HuH-7 (cell line): ENCODE measurements around the gene HCAR2.
"Not testable (repeated sequence)": the region's sequence is repeated elsewhere in the genome, so short reads cannot be mapped to it uniquely, and the experiment has no call there.

ENCODE experiments used
- DNase-seq: peaks from one replicate; pipeline ENCODE4 v3.0.0; 2011; ENCODE audit warnings: low spot score

Gene HCAR2

DNA sequence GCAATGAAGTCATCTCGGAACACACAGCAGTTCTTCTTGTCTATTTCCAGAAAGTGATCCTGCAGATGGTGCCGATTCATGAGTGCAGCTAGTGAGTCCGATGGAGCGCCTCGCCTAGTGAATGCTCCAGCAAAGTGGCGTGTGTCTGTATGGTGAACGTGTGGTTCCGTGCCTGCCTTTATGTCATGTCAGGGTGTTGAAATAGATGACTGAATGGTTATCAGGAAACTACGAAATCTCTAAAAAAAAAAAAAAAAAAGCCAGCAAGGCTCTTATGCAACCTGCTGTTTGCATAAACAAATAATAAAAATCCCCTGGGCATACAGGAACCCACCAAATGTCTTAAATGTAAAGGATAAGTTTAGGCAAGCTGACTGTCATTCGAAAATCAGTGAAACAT lies 13.5 kb upstream of the HCAR2 start, which contains the start of gene HCAR3:
Gene HCAR3 (minus strand): TSS at position 154 of the 400 bp plus-strand sequence. CDS start 74 bp downstream, at position 80.
- DNase-seq, result peak; percentile 11

DNA sequence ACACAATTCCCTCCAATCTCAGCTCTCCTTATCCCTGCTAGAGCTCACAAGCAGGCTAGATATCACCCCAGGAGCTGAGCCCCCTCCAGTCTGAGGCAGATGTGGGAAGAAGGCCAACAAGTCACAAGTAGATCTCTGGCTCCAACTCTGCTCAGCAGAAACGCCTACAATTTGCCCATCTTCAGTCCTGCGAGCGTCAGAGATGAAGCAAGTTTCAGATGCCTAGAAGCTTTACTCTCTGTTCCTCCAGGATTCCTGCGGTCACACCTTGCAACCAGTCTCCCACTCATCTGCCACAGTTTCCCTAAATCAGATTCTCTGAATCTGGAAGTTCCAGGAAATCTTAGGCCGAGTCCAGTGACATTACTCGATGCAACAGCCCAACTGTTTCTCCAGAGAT lies 12.1 kb upstream of the HCAR2 start:
- not testable (repeated sequence) for DNase-seq

DNA sequence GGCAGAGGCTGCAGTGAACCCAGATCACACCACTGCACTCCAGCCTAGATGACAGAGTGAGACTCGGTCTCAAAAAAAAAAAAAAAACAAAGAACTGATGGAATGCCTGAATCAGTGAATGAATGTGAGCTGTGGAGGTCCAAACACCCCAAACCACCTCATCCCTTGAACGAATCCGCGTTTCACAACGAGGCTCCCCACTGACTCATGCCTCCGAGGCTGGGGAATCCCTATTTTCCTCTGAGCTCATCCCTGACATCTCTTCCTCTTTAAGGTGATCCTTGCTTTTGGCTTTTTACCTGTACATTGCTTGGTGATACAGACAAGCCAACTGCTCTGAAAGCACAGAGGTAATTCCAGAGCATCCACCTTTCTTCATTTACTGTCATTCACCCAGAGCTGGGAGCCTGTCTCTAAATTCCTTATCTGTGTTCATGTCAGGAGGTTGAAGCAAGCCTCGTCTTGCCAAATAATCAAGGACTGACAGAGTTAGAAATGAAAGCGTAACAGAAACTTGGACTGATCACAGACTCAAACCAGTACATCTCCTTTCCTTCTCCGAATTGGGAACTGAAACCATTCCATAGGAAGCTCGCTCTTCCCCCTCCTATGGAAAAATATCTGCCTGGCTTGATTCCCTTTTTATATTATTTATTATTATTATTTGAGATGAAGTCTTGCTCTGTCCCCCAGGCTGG lies 10.5 kb upstream of the HCAR2 start:
- not testable (repeated sequence) for DNase-seq

DNA sequence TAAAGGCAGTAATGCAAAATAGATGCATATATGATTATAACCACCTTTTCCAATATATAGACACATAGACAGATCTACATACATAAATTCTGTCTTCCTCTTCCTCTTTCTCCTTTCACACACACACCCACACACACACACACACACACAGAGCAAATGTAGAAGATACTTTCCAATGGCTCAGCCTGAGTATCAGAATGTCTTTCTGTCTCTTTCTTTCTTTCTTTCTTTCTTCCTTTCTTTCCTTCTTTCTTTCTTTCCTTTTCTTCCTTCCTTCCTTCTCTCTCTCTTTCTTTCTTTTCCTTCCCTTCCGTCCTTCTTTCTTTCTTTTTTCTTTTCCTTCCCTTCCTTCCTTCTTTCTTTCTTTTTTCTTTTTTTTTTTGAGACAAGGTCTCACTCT lies 8.1 kb upstream of the HCAR2 start:
- DNase-seq, result not testable (repeated sequence)

DNA sequence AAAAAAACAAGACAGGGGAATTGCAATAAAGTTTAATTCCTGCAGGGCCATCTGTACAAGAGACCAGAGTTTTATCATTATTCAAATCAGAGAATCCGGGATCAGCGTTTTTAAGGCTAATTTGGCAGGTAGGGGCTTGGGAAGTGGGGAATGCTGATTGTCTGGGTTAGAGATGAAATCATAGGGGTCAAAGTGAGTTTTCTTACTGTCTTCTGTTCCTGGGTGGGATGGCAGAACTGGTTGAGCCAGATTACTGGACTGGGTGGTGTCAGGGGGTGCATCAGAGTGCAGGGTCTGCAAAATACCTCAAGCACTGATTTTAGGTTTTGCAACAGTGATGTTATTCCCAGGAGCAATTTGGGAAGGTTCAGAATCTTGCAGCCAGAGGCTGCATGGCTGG lies 7.2 kb upstream of the HCAR2 start:
- DNase-seq, result not testable (repeated sequence)

DNA sequence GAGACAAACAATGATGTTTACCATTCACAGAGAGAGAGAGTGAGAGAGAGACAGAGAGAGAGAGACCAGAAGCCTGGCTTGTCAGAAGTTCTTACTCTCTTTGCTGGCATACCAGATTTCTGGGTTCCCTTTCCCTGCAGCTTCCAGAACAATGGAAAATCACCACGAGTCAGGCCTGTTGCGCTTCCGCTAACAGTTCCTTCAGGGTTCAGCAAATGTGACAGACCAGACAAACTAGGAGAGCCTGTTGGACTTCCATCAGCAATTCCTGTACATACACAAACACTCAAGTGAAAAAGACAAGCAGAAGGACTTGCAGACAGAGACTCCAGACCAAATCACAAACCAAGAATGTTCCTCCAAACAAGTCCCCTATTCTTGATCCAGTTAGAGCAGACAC lies 6.1 kb upstream of the HCAR2 start:
- DNase-seq, result not testable (repeated sequence)

DNA sequence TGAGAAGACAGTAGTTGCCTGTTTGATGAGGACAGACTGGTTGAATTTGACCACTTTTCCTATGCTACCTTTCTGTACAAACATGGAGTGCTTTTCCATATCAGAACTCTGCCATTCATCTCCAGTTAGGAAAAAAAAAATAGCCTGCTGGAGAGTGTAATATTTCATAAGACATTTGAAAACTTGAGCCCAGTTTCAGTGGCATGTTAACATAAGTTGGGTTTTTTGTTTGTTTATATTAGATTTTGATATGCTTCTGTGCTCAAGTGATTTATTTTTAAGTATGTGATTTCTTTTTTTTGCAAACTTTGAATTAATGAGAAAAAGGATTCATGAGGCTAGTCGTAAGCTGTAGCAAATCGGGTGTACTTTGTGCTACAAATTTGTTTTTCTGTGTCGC lies 684 bp upstream of the HCAR2 start:
- not testable (repeated sequence) for DNase-seq

DNA sequence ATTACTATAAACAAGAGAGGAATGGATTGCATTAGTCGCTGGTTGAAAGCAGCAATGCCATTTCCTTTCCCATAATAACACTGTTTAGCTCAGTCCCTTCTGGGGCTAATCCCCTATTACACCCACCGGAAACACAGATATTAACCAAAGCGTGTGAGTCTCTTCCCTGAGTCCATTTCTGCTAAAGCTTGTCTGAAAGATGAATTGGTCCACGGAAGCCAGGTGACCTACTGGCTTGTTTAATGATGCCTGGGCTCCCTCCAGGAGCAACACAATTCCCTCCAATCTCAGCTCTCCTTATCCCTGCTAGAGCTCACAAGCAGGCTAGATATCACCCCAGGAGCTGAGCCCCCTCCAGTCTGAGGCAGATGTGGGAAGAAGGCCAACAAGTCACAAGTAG lies 1.7 kb downstream of the HCAR2 start:
- DNase-seq, result not testable (repeated sequence)

DNA sequence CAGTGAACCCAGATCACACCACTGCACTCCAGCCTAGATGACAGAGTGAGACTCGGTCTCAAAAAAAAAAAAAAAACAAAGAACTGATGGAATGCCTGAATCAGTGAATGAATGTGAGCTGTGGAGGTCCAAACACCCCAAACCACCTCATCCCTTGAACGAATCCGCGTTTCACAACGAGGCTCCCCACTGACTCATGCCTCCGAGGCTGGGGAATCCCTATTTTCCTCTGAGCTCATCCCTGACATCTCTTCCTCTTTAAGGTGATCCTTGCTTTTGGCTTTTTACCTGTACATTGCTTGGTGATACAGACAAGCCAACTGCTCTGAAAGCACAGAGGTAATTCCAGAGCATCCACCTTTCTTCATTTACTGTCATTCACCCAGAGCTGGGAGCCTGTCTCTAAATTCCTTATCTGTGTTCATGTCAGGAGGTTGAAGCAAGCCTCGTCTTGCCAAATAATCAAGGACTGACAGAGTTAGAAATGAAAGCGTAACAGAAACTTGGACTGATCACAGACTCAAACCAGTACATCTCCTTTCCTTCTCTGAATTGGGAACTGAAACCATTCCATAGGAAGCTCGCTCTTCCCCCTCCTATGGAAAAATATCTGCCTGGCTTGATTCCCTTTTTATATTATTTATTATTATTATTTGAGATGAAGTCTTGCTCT lies 3.0 kb downstream of the HCAR2 start:
- DNase-seq, result not testable (repeated sequence)

DNA sequence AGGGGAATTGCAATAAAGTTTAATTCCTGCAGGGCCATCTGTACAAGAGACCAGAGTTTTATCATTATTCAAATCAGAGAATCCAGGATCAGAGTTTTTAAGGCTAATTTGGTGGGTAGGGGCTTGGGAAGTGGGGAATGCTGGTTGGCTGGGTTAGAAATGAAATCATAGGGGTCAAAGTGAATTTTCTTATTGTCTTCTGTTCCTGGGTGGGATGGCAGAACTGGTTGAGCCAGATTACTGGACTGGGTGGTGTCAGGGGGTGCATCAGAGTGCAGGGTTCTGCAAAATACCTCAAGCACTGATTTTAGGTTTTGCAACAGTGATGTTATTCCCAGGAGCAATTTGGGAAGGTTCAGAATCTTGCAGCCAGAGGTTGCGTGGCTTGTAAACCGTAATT lies 6.2 kb downstream of the HCAR2 start:
- DNase-seq, result not testable (repeated sequence)

DNA sequence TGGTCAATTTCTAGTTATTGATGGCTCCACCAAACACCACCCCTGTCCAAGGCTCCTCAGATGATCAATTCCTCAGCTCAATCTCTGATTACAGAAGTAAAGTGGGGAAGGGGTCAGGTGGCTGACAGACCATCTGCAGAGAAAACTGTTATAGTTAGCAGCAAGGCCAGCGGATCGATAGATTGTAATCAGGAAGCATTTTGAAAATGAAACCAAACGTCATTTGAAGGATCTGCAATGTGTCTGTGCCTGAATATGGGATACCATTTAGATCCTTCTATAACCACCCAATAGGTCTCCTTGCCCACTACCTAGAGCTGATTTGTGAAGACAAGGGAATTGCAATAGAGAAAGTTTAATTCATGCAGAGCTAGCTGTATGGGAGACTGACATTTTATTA lies 11.6 kb downstream of the HCAR2 start:
- no peak for DNase-seq

DNA sequence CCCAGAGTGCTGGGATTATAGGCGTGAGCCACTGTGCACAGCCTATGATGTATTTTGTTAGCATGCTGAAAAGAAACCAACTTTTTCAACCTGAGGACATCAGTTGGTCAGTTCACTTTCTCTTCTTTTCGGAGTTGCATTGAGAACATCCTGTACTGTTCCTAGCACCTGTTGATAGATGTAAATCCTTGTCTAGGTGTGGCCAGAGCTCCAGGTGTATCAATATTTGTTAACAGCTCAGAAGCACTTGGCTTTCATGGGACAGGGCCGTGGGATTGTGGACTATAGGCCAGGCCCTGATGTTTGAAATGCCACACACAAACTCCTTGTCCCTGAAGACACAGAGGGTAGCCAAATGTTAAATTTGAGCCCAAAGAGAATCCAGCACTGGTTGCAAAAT lies 14.9 kb downstream of the HCAR2 start:
- no peak for DNase-seq

DNA sequence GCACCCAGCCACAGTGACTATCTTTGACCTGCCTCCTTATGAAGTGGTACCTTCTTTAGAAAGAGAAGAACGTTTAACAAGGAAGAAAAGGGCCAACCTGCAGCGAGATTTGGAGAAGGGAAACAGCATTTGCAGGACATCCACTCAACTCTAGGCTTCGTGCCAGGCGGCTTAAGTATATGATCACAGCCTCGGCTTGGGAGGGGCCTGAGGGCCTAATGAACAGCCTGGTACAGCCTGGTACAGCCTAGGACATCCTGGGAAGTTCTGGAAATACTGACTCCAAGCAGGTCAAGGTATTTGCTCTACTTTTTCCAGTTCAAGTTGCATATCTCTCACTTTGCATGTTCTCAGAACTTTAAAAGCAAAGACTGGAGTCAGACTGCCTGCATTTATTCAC lies 16.1 kb downstream of the HCAR2 start:
- no peak for DNase-seq

DNA sequence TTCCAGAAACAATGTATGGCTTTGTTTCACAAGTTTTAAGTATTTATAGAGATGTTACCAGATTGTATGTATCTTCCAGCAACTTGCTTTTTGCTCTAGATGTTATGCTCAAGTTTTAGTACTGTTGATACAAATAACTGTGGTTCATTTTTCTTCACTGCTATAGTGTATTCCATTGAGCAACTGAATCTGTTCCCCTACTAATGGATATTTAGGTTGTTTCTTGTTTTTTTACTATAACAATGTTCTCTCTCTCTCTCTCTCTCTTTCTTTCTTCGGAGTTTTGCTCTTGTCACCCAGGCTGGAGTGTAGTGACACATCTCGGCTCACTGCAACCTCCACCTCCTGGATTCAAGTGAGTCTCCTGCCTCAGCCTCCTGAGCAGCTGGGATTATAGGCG lies 16.6 kb downstream of the HCAR2 start:
- no peak for DNase-seq

DNA sequence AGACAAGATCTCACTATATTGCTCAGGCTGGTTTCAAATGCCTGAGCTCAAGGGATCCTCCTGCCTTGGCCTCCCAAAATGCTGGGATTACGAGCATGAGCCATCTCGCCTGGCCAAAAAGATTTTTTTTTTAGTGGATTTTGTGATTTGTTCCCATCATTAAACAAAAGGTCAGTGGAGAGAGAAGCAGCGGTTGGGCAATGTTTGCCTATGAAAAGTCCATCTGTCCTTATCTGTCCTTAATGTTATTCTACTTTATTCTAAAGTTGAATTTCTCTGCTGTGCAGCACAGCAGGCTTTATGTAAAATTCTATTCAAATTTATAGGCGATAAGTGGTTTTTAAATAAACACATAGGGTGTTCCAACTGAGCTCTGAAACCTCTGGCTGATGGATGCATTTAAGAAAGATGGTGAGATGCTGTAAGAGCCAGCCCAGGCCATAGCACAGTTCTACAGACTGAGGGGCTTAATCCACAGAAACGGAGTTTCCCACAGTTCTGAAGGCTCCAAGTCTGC lies 18.8 kb downstream of the HCAR2 start:
- no peak for DNase-seq

DNA sequence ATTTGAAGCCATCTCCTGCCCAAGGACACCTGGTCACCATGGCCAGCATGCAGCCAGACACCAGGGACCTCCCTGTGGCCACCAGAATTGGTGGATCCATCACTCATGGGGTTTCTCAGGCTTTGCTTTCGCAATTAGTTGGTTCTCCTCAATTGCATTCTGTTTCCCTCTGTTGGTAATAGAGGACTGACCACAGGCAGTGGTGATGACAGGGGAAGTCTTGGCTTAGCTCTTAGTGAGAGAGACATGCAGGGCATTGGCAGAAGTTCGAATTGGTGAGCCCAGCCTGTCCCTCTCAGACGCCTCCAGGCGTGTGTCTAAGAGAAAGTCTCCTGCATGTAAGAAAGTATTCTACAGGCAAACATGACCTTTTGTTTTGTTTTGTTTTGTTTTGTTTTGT lies 21.3 kb downstream of the HCAR2 start:
- DNase-seq, result no peak

DNA sequence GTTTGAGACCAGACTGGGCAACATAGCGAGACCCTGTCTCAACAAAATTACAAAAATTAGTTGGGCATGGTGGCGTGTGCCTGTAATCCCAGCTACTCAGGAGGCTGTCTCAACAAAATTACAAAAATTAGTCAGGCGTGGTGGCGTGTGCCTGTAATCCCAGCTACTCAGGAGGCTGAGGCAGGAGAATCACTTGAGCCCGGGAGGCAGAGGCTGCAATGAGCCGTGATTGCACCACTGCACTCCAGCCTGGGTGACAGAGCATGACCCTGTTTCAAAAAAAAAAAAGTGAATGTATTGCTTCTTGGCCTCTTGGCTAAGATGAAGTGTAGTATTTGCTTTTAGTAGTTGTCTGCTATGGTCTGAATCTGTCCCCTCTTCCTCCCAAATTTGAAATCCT lies 22.2 kb downstream of the HCAR2 start:
- DNase-seq, result not testable (repeated sequence)

DNA sequence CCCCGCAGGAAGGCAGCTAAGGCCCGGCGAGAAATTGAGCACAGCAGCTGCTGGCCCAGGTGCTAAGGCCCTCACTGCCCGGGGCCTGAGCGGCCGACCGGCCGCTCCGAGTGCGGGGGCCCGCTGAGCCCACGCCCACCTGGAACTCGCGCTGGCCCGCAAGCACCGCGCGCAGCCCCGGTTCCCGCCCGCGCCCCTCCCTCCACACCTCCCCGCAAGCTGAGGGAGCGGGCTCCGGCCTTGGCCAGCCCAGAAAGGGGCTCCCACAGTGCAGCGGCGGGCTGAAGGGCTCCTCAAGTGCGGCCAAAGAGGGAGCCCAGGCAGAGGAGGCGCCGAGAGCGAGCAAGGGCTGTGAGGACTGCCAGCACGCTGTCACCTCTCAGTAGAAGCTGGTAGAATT lies 26.4 kb downstream of the HCAR2 start:
- DNase-seq, result not testable (repeated sequence)

DNA sequence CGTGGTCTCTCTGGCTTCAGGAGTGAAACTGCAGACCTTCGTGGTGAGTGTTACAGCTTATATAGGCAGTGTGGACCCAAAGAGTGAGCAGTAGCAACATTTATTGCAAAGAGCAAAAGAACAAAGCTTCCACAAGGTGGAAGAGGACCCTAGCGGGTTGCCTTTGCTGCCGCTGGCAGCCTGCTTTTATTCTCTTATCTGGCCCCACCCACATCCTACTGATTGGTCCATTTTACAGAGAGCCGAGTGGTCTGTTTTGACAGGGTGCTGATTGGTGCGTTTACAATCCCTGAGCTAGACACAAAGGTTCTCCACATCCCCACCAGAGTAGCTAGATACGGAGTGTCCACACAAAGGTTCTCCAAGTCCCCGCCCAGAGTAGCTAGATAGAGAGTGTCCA lies 27.1 kb downstream of the HCAR2 start:
- DNase-seq, result not testable (repeated sequence)

DNA sequence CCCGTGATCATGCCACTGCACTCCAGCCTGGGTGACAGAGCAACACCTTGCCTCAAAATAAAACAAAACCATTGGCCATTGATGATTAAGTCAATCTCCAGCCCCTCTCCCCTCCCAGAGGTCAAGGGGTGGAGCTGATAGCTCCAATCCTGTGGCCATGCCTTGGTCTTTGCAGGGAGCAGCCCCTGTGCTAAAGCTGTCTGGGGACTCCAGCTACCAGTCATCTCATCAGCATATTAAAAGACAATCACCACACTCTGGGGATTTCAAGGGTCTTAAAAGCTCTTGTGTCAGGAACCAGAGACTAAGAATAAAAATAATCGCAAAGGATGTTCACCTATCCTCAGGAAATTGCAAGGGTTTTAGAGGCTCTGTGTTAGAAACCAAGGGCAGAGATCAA lies 30.6 kb downstream of the HCAR2 start:
- no peak for DNase-seq

DNA sequence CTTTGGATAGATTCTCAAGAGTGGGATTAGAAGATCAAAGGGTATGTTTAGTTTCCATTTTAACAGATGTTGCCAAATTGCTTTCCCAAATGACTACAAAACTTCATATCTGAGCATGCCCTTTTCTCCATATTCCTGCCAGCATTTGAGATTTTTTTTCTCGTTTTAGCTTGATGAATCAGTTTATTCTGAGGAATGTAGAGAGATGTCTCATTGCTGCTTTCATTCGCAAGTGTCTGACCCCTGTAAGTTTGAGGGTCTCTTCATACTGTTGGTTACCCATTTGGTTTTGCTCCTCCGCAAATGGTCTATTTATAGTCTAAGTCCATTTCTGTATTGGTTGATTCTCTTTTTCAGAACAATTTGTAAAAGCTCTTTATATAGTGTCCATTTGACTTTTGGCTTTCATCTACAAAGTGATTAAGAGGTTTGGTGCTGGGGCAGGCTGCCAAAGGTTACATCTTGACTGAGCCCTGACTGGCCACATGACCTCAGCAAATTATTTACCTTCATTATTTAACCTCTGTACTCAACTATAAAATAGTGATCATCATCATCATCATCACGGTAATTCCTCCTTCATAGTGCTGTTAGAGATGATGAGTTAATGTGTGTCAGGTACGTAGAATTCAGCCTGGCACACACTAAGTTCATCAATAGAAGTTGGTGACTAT lies 33.6 kb downstream of the HCAR2 start:
- DNase-seq, result no peak

DNA sequence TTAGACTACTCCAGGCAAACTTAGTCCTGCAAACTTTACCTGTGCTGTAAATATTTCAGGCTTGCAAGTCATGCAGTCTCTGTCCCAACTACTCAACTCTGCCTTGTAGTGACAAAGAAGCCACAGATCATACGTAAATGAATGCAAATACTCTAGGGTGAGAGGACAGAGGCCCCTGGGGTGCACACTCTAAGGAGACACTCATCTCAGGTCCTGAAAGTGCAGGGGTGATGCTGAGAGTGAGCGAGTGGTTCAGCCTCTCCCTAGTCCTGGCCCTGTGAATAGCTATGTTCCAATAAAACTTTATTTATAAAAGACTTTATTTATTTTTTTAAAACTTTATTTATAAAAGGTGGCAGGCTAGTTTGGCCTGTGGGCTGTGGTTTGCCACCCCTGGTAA lies 34.9 kb downstream of the HCAR2 start:
- DNase-seq, result no peak

DNA sequence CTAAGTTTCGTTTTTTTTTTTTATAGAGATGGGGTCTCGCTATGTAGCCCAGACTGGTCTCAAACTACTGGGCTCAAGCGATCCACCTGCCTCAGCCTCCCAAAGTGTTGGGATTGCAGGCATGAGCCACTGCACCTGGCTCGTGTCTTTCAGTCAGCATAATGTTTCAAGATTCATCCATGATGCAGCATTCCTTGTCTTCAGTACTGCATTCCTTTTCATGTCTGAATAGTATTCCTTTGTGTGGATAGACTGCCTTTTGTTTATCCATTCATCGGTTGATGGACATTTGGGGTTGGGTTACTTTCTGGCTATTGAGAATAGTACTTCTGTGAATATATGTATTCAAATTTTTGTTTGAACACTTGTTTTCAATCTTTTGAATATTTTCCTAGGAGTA lies 37.4 kb downstream of the HCAR2 start:
- no peak for DNase-seq
